GM19240 (cell line): ENCODE data around the gene AGBL4.
"Not testable (repeated sequence)": the region's sequence is repeated elsewhere in the genome, so short reads cannot be mapped to it uniquely, and the experiment has no call there.

ENCODE experiments used
- DNase-seq: peaks from one replicate; pipeline ENCODE4 v3.0.0; 2011; ENCODE audit warnings: low spot score; ENCODE audit not compliant: insufficient read length

The AGBL4 gene

DNA sequence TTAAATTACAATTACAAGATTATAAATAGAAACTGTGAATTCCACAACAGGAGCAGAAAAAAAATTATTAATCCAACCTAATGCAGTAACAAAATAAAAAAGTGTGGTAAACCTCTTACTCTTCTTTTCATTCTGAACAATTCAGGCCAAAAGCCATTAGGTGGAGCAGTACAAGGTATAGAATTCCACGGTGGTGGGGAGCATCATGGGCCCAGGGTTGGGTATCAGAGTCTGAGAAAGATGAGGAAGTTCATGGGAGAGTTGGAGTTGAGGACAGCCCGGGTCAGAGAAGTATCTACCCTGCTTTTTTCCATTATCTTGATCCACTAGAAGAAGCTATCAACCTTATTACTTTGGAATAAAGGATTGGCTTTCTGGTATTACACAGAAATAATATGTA is 586.9 kb downstream of the AGBL4 start:
- DNase-seq = no peak

DNA sequence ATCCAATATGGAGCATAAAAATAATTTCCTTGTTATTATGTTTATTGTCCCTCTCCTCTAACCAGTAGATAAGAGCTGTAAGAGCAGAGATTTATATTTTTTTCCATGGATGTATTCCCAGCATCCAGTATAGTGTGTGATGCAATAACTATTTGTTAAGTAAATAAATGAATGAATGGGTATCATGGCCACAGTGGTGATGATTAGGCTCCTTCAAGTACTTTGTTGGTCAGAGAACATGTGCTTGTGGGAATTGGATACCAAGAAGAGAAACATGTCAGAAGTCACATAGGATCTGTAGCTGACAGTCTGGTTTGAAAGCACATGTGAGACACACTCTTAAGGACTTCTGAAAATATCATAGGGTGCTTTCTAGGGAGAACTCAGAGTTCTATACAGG is 588.5 kb downstream of the AGBL4 start:
- DNase-seq = no peak

DNA sequence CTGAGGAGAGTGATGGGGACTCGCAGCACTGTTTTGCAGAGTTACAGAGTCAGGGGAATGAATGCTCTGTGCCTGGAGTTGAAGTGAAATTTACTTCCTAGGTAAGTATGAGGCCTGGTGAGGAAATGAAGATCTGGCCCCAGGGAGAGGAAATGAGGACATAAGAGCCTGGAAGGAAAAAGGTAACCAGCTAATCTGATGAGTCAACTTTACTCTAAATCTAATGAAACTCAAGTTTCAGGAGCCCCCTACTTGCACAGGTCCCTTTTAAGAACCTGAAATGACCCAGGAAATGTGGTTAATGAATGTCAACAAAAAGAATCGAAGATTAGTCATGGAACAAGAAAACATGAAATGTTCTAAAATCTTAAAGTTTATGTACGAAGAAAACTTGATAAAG is 599.0 kb downstream of the AGBL4 start:
- no peak for DNase-seq

DNA sequence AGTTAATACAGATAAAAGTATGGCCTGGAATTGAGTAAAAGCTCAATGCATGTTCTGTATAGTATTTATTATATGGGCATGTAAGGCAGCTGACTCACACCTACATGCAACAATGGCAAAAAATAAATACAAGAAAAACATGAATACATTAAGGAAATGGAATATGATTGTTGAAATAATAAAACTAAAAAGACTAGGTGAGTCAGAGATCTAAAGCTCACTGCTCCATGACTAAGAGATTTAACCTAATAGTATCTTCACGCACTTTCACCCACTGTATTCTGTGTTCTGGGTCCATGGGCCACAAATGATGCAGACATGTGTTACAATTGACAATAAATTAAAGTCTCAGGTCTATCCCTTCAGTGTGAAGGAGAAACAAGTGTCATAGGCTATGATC is 607.0 kb downstream of the AGBL4 start:
- DNase-seq = no peak

DNA sequence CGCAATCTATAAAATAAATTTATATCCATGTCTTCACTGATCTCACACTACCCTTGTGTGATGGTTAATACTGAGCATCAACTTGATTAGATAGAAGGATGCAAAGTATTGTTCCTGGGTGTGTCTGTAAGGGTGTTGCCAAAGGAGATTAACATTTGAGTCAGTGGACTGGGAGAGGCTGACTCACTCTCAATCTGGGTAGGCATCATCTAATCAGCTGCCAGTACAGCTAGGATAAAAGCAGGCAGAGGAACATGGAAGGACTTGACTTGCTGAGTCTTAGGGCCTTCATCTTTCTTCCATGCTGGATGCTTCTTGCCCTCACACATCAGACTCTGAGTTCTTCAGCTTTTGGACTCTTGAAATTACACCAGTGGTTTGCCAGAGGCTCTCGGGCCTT is 615.4 kb downstream of the AGBL4 start:
- no peak for DNase-seq

DNA sequence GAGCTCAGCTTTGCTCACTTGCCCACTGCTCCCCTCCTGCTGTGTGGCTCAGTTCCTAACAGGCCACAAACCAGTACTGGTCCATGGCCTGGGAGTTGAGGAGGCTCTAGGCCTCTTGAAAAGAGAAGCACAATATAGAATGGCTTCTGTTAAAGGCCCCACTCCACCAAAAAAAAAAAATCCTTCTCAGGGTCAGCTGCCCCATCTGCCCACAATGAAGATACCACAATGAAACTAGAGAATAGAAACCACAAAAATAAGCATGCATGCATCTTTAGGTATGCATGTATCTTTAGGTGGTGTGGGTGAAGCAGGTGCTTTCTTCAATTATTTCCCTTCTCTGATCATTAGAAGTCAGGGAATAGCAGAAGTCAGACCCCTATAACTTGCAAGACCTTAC is 626.7 kb downstream of the AGBL4 start:
- no peak for DNase-seq

DNA sequence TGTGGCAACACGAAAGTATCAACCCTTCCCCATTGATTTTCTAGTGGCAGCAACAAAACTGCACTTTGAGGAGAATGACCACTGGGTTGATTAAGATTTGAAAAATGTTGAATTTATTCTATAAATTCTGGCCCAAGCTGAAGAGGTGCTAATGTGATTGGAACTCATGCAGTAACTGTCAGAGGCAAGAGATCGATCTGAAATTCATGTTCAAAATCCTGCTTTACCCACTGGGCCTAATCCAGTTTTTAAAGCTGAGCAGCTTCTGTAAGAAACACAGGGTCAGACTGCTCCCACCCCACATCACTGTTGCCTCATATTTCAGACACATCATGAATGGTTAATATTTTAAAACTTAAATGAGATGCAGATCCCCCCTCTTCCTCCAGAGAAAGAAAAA is 629.6 kb downstream of the AGBL4 start:
- DNase-seq = no peak

DNA sequence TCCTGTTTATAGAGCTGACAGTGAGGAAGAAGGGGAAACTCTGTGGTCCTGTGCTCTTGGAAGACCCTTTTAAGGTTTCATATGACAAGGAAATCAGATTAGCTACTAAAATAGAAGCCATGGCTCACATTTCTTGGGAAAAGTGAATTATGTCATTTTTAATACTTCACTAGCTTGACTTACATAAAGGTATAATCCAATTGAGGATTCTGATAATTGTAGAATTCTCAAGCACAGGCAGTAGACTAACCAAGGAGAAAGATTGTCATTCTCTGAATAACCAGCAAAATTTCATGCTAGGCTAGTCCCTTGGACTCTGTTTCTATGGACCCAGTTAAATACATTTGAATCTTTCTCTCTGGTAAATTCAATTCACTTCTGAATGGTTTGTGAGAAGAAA is 634.1 kb downstream of the AGBL4 start:
- no peak for DNase-seq

DNA sequence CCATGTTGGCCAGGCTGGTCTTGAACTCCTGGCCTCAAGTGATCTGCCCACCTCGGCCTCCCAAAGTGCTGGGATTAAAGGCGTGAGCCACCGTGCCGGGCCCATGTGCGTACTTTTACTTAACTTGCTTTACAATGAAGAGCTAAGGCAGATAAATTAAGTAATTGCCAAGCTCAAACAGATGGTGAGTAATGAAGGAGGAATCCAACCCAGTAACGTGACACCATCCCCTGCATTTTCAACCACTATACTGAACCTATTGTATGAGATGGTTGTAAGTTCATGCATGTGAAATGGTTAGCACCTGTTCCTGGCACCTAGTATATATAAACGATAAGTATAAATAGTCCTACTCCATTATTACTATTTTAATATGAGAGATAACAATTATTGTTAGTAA is 659.1 kb downstream of the AGBL4 start:
- no peak for DNase-seq

DNA sequence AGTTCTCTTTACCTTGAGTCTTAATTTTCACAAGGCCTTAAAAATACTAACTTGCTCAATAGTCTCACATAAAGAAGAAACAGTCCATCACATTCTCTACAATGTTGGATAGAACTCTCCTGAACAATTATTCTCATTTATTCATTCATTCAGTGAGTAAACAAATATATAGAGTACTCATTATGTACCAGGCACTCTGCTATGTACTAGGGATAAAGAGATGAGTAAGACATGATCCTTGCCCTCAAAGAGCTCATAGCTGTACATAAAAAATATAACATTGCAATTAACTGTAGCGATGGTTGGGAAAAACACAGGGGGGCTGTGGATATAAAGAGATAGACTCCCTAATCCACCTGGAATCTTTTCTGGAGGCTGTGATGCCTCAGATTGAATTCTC is 660.1 kb downstream of the AGBL4 start:
- no peak for DNase-seq

DNA sequence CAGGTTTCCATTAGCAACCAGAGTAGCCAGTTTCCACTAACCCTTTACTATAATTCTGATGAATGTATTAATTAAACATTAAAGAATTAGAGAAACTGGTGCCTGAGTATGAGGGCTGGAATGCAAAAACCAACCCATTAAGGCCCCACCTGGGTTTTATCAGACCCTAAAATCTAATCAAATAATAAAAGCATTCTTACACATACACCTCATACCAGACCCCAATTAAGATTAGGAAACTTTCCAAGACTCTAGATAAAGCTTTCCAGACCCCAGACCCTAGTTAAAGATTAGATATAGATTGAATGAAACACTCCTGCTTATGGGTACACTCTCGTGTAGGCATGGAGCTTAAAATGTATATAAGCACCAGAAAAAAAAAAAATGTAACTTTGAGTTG is 665.7 kb downstream of the AGBL4 start:
- DNase-seq = no peak

DNA sequence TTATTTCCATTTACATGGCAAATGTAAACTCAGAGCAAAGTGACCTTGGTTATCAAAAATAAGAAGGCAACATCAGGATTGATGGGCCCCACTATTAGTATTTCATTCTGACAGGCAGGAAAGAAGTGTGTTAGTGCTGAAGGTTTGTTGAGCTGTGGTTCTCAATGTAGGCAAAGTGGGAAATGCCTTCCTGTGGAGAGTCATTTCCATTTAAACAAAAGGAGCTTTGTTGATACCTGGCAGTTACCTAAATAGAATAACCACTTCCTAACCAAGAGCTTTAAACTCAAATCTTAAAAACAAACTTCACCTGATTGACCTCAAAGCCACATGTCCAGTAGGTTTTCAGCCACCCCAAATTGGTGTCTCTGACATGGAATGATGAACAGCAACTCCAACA is 667.2 kb downstream of the AGBL4 start:
- no peak for DNase-seq

DNA sequence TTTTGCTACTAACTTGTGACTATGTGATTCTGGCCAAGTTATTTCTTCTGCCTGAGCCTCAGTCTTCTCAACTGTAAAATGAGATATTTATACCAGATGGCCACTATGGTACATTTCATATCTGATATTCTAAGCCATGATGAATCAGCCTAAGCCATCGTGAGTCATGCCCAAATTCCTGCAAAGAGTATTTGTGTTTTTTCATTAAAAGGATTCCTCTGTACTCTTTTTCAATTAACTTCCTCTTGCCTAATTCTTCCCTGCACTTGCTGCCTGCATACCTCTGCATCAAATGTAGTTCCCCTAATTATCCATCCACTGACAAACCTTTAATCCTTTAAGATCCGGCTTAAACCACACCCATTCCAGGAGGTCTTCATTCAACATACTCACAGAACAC is 672.0 kb downstream of the AGBL4 start:
- DNase-seq = no peak

DNA sequence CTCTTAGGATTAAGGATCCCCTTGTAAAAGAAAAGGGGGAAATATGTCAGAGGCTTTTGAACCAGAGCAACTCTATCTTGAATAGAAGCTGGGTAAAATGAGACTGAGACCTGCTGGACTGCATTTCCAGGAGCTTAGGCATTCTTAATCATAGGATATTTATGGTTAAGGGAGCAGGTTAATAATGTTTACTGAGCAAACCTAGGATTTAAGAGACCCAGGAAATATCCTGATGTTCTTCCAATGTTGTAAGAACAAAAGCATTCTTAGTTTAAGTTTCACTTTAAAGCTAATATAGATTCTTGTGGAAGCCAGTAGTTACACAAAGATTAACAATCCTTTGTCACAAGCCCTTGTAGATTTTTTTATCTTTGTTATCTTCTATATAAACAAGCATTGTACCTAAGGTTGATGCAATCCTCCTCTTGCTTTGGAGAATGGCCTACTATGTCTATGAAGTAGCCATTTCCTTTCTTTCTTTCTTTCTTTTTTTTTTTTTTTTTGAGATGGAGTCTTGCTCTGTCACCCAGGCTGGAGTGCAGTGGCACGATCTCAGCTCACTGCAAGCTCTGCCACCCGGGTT is 676.9 kb downstream of the AGBL4 start:
- no peak for DNase-seq

DNA sequence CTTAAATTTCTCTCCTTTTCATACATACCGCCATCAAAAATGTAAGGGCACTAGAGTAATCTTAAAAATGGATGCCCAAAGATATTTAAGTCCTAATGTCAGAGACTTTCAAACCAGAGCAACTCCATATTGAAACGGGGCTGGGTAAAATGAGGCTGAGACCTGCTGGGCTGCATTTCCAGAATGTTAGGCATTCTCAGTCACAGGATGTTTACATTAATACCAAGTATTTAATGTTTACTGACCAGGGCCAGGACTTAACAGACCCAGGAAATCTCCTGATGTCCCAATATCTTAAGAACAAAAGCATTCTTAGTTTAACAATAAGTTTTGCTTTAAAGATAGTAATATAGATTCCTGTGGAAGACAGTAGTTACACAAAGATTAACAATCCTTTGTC is 683.2 kb downstream of the AGBL4 start:
- DNase-seq = no peak

DNA sequence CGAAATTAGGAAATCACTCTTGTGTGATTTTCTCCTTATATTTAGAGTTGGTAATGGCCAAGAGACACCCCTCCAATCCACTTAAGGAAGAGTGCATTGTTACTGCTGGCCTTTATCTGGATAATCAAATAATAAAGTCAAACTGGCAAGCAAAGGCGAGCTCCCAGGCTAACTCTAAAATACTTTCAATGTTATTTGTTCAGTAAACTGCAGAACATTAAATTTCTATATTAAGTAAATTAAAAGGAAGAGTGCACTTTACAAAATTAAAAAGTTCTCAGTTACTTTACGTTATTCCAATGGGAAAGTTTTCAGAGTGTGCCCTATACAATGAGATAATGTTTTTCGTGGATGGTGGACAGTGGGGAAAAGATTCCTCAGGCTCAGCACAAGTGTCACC is 684.7 kb downstream of the AGBL4 start:
- no peak for DNase-seq

DNA sequence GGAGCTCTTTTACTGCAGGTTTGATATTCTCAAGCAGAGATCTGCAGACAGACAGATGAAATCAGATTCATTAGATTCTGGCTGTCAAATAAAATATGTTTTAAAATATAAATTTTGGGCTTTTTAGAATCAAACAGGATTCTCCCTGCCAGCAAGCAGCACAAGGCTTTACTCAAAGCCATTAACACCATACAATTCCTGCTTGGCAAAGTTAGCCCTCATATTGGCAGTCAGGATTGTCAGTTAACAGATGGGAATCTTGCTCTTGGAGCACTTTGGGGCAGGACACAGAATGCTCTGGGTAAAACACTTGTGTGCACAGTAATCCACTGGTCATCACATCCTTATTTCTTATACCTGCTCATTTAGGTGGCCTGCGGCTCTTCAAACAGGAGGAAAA is 686.5 kb downstream of the AGBL4 start:
- no peak for DNase-seq

DNA sequence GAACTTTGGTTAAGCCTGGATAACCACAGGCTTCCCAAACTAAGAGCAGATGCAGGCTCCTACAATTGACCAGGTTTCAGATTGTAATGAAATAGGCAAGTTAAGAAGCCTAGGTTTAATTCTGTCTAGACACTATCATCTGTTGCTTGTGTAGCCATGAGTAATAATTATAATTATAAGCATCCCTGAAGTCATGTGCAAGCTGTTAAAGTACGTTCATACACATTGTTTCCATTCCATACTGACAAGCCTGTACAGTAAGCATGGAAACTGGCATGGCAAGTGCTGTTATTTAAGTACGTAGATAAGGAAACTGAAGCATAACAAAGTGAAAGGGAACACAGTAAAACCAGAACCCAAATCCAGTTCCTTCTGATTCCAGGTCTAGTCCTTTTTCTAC is 689.8 kb downstream of the AGBL4 start:
- no peak for DNase-seq

DNA sequence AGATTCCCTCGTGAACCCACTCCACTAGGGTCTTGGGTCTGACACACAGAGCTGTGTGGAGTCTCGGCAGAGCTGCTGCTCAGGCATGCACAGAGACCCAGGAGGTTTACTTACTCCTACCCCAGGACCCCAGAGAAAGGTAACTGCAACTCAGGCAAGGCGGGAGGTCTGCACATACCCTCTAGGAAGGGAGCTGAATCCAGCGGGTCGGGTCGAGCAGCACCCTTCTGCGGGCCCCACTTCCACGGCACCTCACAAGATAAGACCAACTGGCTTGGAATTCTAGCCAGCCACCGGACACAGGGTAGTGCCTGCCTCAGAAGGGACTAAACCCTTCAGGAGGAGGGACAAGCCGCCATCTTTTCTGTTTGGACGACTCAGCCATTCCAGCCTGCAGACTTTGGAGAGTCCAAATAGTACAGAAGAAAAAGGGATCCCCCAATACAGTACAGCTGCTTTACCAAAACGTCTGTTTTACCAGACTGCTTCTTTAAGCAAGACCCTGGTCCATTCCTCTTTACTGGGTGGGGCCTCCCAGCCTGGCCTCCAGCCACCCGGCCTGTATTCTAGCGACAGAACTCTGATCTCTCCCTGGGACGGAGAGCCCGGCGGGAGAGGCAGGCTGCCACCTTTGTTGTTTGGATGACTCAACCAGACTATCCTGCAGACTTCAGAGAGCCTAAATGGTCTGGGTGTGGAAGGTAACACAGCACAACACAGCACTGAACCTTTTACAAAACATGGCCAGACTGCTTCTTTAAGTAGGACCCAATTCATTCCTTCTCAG is 692.5 kb downstream of the AGBL4 start:
- DNase-seq = no peak

DNA sequence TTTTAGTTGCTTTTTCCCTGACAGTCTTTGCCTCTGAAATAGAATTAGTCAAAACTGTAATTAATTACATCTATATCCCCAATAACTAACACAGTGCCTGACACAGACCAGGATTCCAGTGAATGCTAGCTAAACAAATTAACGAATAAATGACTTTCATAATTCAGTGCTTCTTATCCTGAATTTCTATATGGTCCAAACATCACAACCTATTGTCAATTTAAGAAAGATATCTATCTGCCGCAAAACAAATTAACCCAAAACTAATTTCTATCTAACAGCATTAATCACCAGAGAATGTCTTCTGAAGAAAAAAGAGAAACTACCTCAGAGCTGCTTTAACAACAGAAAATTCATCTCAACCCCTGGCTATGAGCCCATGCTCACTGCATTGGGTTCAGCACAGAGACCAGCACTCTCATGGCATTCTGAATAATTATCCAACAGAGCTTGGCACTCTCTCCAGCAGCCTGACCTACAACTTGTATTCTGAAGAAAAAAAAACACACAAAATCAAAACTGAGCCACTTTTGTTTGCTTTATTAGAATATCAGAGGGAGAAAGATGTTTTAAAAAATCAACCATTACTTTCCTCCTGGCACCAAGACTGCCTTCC is 699.7 kb downstream of the AGBL4 start:
- DNase-seq = no peak

DNA sequence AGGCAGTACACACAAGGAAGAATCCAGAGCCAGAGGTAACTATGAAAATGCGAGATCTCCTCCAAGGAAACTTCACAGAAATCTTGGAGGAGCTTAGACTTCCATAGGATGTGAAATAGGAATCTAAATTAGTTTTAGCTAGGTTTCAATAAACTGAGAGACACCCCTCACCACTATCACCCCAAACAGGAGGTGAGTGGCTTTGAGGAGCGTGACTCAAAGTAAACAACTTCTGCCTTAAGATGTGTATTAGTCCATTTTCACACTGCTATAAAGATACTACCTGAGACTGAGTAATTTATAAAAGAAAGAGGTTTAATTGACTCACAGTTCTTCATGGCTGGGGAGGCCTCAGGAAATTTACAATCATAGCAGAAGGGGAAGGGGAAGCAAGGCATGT is 703.3 kb downstream of the AGBL4 start:
- not testable (repeated sequence) for DNase-seq

DNA sequence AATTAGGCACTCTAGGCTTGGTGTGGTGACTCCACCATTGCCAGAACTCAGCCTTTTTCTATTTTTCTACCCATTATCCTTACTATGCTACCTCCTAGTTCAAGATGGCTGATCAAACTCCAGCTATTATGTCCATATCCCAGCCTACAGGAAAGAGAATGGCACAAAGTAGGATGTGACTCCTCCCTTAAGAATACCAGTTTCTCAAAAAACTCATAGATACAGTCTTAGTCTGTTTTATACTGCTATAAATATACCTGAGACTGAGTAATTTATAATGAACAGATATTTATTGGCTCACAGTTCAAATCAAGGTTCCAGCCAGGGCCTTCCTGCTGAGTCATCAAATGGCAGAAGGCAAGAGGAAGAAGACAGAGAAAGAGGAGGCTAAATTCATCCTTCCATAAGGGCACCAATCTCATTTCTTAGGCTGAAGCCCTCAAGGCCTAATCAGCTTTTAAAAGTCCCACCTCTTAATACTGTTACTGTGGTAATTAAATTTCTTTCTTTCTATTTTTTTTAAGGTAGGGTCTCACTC is 704.3 kb downstream of the AGBL4 start:
- no peak for DNase-seq

DNA sequence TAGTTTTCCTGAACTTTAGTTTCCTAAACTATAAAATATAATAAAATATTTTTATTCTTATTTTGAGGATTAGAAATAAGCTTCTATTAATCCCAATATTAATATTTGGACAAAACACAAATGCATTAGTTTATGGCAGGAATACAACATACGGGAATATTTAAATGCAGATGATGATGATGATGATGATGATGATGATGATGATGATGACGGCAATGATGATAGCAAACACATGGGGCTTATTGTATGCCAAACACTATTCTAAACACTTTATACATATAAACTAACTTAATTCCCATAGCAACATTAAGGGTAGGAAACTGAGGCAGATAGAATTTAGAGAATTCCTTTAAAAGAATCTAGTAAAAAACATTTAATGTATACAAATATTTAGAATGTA is 705.5 kb downstream of the AGBL4 start:
- no peak for DNase-seq
